WERI-Rb-1 (cell line): ENCODE measurements around the gene CPNE7.

Experiments used
- DNase-seq: peaks from one replicate; pipeline ENCODE4 v3.0.0-alpha.2; 2020
- H3K27ac ChIP-seq: fragments of 250-450 bp; sonication (Bioruptor Pico); 2 replicates; pipeline ENCODE4 v1.5.1; 2020; ENCODE audit warnings: mild to moderate bottlenecking, moderate library complexity
- H3K27me3 ChIP-seq: fragments of 250-450 bp; sonication (Bioruptor Pico); 2 replicates; pipeline ENCODE4 v1.5.1; 2021; ENCODE audit warnings: mild to moderate bottlenecking, low read depth, moderate library complexity; ENCODE audit not compliant: insufficient read depth, severe bottlenecking
- H3K36me3 ChIP-seq: fragments of 250-450 bp; sonication (Bioruptor Pico); 2 replicates; pipeline ENCODE4 v1.5.1; 2020; ENCODE audit warnings: mild to moderate bottlenecking, moderate library complexity
- H3K4me3 ChIP-seq: 2 replicates; pipeline ENCODE4 v1.5.1; 2011; ENCODE audit warnings: low read depth, mild to moderate bottlenecking, control low read depth, low read length
- H3K9me3 ChIP-seq: fragments of 250-450 bp; sonication (Bioruptor Pico); 2 replicates; pipeline ENCODE4 v1.5.1; 2021; ENCODE audit warnings: mild to moderate bottlenecking, moderate library complexity; ENCODE audit not compliant: severe bottlenecking
- CTCF ChIP-seq: IDR thresholded peaks from 2 replicates; pipeline ENCODE4 v1.5.1; 2011; ENCODE audit warnings: low read depth, mild to moderate bottlenecking, control low read depth, inconsistent platforms, low read length

CPNE7 gene

GRCh38 chr16:89639385-89639784 is 63.8 kb downstream of the CPNE7 start:
- no peak for DNase-seq
- no peaks in the 10 kb centered on the region for H3K9me3 ChIP-seq
- no peak for TF ChIP-seq CTCF
- H3K4me3 ChIP-seq = no peak overlapping the region
- no peaks in the 10 kb centered on the region for H3K27me3 ChIP-seq
- no peak overlapping the region for H3K27ac ChIP-seq
- no peaks in the 10 kb centered on the region for H3K36me3 ChIP-seq

GRCh38 chr16:89641458-89642119 is 66.0 kb downstream of the CPNE7 start:
- Histone ChIP-seq H3K27me3 (no peaks in the 10 kb centered on the region), H3K9me3 (no peaks in the 10 kb centered on the region), H3K36me3 (no peaks in the 10 kb centered on the region), H3K4me3 (no peak overlapping the region), H3K27ac (no peak overlapping the region)
- no peak for DNase-seq
- TF ChIP-seq CTCF = no peak

- no peak for TF ChIP-seq CTCF
- H3K36me3 ChIP-seq = no peaks in the 10 kb centered on the region
- H3K4me3 ChIP-seq = no peak overlapping the region
- no peak for DNase-seq
- H3K27me3 ChIP-seq = no peaks in the 10 kb centered on the region
- H3K9me3 ChIP-seq = no peaks in the 10 kb centered on the region
- no peak overlapping the region for H3K27ac ChIP-seq
Observed at GRCh38 chr16:89642574-89642973, 67.0 kb downstream of the CPNE7 start.

- DNase-seq = no peak
- H3K36me3 ChIP-seq = no peaks in the 10 kb centered on the region
- H3K27ac ChIP-seq = no peak overlapping the region
- no peak for TF ChIP-seq CTCF
- H3K27me3 ChIP-seq = no peaks in the 10 kb centered on the region
- no peaks in the 10 kb centered on the region for H3K9me3 ChIP-seq
- H3K4me3 ChIP-seq = no peak overlapping the region
Observed at GRCh38 chr16:89643769-89644300, 68.3 kb downstream of the CPNE7 start.

- Histone ChIP-seq H3K9me3 (no peaks in the 10 kb centered on the region), H3K27me3 (no peaks in the 10 kb centered on the region), H3K36me3 (no peaks in the 10 kb centered on the region), H3K27ac (no peak overlapping the region), H3K4me3 (no peak overlapping the region)
- TF ChIP-seq CTCF = no peak
- DNase-seq = no peak
Observed at GRCh38 chr16:89645122-89645521, 69.6 kb downstream of the CPNE7 start.

- H3K4me3 ChIP-seq = no peak overlapping the region
- no peaks in the 10 kb centered on the region for H3K36me3 ChIP-seq
Observed at GRCh38 chr16:89646270-89646669, 70.7 kb downstream of the CPNE7 start.

More at GRCh38 chr16:89646270-89646669, 70.7 kb downstream of the CPNE7 start:
- Histone ChIP-seq H3K9me3 (no peaks in the 10 kb centered on the region), H3K27ac (no peak overlapping the region), H3K27me3 (no peaks in the 10 kb centered on the region)
- no peak for TF ChIP-seq CTCF
- no peak for DNase-seq
